ENCODE data around the gene FOXO1. TPM values are rescaled to one million over a fixed set of nuclear protein-coding genes. Genes with fewer than 3 reads are reported as not detected.

Gene FOXO1
- total and polyA plus RNA-seq, 2 of the 13 experiments (the other 11 are each of a cell fraction or from before 2014, with no cell fraction given) = 8.1 to 13.1 TPM

GRCh38 chr13:40563350-40564125 lies 102.9 kb downstream of the FOXO1 start (continued):
- TF ChIP-seq PRDM15 (CRISPR knock-in tag; IDR thresholded peaks at IDR 0.05) = peak; percentile 41; the same call in 1 of the 2 replicates
- peak; percentile 33; the same call in 1 of the 2 replicates for TF ChIP-seq MTA1 (CRISPR knock-in tag; IDR thresholded peaks at IDR 0.05; ENCODE audit: borderline replicate concordance)
- 0 out of 2 replicates have a peak, but pooled peaks have one; percentile 26 for TF ChIP-seq SNAPC2 (CRISPR knock-in tag; IDR thresholded peaks at IDR 0.05)
- TF ChIP-seq GATAD1 (CRISPR knock-in tag; IDR thresholded peaks at IDR 0.05) = no peak
- TF ChIP-seq ZNF646 (CRISPR knock-in tag; IDR thresholded peaks at IDR 0.05) = peak; percentile 17; the same call in 1 of the 2 replicates
- no peak for TF ChIP-seq ZNF33A (CRISPR knock-in tag; IDR thresholded peaks at IDR 0.05; ENCODE audit: borderline replicate concordance)
- TF ChIP-seq AKAP8 (CRISPR knock-in tag; IDR thresholded peaks at IDR 0.05) = no peak
- peak in 1 of 2 experiments; percentile 28; a peak in 1 of 4 replicates for TF ChIP-seq HMGXB4 (CRISPR knock-in tag; IDR thresholded peaks at IDR 0.05; ENCODE audit: borderline replicate concordance in 1 of 2, low read depth in 1 of 2)
- TF ChIP-seq PHB2 (IDR thresholded peaks at IDR 0.05; ENCODE audit: partially characterized antibody) = no peak
- TF ChIP-seq ZNF747 (CRISPR knock-in tag; IDR thresholded peaks at IDR 0.05; ENCODE audit: borderline replicate concordance) = 0 out of 2 replicates have a peak, but pooled peaks have one; percentile 42
- peak; percentile 46; the same call in 1 of the 2 replicates for TF ChIP-seq RXRB (CRISPR knock-in tag; IDR thresholded peaks at IDR 0.05; ENCODE audit: borderline replicate concordance)
- no peak for TF ChIP-seq ZNF530 (CRISPR knock-in tag; IDR thresholded peaks at IDR 0.05; ENCODE audit: low read depth)
- no peak for TF ChIP-seq MTERF4 (CRISPR knock-in tag; IDR thresholded peaks at IDR 0.05)
- TF ChIP-seq EEA1 (CRISPR knock-in tag; IDR thresholded peaks at IDR 0.05; ENCODE audit: borderline replicate concordance) = no peak
